GM18508 (cell line): Measurements from ENCODE around the gene CDCA5.

Experiments used
- ATAC-seq: cut with Tn5 transposase; IDR thresholded peaks from one replicate; pipeline ENCODE4 v1.9.1; 2021; ENCODE audit warnings: moderate number of reproducible peaks; ENCODE audit not compliant: insufficient read depth, unreplicated experiment

CDCA5 gene, protein sequence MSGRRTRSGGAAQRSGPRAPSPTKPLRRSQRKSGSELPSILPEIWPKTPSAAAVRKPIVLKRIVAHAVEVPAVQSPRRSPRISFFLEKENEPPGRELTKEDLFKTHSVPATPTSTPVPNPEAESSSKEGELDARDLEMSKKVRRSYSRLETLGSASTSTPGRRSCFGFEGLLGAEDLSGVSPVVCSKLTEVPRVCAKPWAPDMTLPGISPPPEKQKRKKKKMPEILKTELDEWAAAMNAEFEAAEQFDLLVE

DNA sequence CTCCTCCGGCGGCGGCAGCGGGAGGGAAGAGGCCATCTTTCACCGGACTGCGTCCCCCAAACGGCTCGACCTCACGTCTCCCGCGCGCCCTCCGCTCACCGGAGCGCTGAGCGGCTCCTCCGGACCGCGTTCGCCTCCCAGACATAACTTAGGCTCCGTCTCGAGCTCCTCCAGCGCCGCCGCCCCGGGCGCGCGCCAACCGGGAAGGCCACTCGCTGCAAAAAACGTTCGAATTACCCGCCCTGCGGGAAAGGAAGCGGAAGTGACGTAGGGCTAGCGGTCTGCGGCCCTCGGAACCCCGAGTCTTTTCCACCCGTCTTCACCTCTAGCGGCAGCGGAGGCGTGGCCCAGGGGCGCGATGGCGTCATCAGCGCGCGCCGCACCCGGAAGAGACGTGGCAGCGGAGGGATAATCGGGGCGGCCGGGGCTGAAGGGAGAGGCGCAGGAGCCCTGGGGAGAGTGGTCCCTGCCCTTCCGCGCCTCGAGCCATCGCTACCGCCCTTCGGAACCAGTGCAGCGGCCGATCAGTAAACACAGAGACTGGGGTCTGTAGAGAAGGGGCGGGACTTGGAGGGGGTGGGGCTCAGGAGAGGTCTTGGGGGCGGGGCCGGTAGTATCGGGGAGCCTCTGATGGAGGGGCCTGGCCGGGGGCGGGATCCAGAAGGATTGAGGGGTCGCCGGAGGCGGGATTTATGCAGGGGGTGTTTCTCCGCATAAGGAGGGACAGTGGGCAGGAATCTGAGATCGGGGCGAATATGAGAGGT is at the start of gene CDCA5, which contains the start of gene ZFPL1:
Gene CDCA5 (minus strand): TSS at position 207 of the 764 bp plus-strand sequence. CDS start 62 bp downstream, at position 145.
Gene ZFPL1 (plus strand): TSS at position 389 of the 764 bp plus-strand sequence. CDS start 477 bp downstream, outside the sequence.
- no peak for ATAC-seq

DNA sequence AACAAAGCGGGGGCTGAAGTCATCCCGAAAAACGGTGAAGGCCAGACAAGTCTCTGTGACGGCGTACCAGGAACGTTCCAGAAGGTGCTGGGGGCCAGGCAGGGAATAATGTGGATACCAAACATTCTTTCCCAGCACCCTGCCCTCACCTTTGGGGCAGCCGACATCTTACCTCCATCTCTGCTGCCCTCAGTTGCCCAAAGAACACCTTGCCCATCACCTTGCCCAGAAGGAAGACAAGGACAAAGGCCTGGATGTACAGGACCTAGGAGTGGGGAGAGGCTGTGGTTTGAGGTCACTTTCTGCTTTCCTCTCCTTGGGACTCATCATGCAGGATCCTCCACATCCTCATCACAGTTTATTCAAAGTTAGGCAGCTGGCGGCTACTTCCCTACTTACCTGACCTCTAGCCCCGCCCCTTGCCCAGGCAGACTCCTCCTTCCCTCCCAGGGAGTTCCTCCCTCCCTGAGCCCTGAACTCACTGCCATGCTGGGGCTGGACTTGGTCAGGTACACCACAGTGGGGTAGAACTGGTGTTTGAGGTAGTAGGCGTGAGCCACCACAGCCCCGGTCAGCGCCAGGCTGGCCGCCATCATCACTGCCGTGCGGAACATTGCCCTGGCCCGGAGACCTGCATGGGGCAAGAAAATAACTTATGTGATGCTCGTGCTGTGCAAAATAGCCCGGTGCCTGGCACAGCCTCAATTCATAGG is 49.3 kb upstream of the CDCA5 start:
- no peak for ATAC-seq

DNA sequence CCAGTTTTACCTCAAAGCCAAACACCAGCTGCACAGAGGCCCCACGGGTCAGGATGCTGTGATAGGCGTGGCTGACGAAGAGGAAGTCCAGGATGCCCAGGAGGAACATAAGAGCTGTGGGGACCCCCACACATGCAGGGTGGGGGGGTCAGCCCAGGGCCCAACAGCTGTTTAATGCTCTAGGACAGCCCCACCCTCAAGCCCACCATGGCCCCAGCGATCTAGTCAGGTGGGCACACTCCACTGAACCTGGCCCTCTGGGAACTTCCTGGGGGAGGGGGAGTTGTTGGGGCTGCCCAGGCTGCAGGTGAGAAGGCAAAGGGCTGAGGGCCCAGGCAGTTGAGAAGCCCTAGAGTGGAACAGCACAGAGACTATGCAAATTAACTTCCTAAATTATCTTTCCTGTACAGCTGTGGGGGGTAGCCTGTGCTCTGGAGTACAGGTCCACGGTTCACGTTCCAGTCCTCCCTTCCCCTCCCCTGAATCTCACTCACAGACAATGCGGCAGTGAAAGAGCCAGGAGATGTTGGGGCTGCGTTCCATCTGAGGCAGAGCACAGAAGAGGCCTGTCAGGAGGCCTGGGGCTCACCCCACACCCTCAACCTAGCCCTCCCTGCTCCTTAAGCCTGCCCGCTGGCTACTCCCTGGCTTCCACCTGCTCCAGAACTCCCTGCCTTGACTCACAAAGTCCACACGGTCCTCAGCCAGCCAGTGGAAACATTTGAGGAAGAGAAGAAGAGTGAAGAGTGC is 48.6 kb upstream of the CDCA5 start:
- no peak for ATAC-seq

DNA sequence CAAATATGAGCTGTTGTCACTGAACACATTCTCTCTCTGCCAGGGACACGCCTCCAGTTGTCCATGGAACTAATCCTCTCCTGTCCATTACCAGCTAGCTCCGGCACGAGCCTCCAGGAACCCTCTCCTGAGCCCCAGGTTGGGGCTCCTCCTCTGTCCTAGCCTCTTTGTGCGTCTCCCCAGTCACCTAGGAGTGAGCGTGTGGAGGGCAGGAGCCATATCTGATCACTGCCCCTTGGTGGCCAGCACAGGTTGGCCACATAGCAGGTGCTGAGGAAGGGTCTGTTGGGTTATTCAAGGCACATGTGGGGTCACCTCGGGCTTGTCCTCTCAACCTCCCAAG is 48.0 kb upstream of the CDCA5 start:
- ATAC-seq = no peak

DNA sequence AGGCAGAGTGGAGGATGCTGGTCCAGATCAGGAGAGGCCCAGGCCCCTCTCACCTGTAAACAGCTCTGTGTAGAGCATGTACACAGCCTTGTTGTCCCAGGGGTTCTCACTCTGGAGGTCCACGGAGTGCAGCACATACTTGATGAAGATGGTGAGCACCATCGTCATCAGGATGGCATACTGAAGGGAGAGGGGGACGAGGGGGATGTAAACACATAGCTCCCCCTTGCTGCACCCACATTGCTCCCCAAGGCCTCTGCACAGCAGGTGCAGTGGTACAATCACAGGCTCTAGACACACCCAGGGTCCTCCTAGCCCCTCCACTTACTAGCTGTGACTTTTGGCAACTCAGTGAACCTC is 47.6 kb upstream of the CDCA5 start:
- ATAC-seq = no peak

DNA sequence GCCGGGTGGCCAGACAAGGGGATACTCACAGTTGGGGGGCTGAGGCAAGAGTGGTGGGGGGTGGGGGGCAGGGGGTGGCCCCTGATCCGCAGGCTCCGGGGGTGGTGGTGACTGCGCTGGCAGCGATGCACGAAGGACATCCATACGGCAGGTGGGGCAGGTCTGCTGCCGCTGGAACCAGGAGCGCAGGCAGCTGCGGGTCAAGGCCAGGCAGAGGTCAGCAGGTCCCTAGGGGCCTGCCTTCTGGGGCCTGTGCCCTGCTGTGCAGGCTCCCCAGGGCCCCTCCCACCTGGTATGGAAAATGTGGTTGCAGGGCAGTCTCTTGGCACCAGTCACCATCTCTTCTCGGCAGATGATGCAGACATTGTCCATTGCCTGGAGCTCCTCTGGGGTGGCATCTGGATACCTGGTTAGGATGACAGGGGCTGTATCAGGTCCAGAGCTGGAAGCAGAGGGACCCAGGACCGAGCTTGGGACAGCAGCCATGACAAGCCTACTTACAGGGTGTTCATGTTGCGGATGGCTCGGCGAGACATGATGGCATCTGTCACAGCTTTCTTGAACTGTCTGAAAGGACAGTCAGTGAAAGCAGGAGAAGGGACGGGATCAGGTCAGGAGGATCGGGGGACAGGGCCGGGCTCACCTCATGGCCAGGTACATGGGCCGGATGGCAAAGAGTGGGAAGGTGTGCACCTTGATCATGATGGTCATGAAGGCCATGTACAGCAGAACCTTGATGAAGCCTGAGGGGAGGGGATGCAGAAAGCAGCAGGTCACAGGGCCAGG is 47.0 kb upstream of the CDCA5 start:
- ATAC-seq = no peak

DNA sequence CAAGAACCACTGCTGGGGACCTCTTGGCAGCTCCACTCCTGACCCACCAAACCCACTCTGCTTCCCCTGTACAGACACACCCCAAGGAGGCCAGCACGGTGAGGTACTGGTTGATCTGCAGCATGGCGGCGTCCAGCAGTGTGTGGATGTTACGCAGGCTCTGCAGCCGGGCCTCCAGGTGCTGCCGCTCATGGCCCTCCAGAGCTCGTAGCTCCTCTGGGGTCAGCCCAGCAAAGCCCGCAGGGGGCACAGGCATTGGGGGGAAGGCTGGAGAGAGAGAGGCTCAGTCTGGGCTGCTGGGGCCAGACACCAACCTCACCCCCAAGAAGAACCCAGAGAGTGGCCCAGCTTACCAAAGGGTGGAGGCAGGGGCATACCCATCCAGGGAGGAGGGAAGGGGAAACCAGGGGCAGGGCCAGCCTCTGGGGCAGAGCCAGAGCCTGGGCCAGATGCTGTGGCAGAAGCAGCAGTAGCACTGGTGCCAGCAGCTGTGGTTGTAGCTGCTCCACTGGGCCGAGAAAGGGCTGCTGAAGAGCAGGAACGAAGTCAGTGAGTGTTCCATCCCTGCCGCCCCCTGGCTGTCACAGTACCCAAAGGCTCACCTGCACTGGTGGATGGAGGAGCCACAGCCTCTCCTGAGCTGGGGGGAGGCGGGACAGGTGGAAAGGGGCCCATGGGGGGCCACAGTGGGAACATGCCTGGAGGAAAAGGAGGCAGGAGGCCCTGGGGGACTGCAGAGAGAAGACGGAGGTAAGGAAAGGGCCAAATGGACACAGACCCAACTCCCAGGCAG is 46.0 kb upstream of the CDCA5 start:
- no peak for ATAC-seq

DNA sequence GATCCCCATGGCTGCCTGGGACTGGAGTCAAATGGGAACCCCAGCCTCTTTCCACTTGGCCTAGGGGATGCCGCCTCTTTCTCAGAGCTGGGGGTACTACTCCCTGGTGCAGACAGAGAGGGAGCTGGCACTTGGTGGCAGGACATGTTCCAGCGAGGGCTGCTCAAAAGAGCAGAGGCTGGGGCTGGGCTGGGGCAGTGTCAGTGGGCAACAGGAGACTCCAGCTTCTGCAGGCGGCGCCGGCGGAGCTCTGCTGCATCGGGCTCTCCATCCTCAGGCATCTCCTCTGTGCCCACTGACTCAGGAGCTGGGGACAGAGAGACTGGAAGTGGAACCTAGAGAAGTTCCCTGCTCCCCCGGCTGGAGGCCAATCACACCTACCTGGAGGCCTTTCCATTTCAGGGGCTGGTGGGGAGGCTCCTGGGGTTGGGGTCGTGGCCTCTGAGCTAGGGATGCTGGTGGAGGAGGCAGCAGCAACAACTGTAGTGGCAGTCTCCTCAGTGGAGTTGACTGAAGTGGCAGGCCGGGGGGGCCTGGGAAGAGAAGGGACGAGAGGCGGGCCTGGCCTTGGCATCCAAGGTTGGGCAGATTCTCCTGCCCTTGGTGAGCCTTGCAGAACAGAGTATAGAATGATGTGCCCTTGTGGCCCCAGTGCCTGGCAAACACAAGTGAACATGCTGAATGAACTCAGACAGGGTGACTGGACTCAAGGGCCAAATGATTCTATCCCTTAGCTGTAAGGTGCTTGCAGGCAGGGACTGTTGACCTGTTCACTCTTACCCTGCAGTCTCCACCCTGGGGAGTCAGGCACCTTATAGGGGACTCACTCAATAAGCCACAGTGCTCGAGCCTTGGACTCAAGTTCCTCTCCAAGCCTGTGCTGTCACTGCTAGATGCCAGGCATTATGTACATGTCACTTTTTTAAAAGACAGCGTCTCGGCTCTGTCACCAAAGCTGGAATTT is 44.6 kb upstream of the CDCA5 start:
- no peak for ATAC-seq

DNA sequence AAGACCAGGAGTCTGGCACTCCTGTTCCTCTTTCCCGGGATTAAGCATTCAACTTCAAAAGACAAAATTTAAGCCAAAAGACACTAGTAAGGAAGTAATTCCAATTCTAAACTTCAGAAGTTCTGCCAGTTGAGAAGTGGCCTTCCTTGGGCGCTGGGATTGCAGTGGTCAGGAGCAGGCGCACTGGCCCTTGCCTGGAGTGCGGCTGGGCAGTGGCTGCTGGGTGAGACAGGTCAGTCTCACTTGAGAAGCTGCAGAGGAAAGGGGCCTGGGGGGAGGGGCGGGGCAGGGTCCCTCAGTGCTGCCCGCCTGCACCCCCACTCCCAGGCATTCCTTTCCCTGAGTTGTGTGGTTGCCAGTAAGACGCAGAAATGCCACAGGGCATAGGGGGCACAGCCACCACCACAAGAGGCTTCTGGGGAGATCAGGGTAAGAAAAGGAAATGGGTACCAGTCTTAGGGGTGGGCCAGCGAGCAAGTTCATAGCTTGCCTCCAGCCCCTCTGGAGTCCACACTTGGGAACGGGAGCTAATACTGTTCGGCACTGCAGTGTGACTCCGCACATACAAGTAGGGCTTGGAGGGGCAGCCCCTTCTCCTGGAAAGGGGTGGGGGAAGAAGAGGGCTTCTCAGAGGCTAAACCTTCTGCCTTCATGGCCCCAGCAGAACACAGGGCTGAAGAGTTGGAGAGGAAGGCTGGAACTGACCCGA is 43.8 kb upstream of the CDCA5 start:
- no peak for ATAC-seq

DNA sequence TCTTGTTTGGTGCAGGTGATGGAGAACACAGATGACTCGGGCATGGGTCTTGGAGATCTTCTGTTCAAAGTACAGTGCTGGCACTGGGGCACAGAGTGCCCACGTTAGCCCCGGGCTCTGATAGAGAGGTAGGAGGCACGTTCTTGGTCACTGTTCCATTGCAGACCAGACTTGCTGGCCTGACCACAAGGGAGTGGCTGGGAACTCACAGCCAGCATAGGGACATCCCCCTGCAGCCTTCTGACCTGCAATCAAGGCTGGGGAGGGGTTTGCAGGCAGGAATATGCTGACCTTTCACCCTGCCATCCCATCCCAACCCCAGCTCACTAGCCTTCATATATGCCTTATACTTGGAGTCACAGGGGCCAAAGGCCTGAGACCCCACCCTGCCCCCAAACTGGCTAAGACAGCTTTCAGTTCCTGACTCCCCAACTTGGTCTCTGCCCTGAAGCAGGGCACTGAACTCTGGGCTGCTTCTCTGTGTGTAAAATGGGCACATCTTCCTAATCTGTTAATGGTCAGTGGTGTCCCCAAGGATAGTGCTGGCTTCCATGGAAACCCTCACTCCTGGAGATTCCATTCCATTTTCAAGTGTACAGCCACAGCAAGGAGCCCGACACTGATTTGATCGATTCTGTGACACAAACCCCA is 42.9 kb upstream of the CDCA5 start:
- ATAC-seq = no peak

DNA sequence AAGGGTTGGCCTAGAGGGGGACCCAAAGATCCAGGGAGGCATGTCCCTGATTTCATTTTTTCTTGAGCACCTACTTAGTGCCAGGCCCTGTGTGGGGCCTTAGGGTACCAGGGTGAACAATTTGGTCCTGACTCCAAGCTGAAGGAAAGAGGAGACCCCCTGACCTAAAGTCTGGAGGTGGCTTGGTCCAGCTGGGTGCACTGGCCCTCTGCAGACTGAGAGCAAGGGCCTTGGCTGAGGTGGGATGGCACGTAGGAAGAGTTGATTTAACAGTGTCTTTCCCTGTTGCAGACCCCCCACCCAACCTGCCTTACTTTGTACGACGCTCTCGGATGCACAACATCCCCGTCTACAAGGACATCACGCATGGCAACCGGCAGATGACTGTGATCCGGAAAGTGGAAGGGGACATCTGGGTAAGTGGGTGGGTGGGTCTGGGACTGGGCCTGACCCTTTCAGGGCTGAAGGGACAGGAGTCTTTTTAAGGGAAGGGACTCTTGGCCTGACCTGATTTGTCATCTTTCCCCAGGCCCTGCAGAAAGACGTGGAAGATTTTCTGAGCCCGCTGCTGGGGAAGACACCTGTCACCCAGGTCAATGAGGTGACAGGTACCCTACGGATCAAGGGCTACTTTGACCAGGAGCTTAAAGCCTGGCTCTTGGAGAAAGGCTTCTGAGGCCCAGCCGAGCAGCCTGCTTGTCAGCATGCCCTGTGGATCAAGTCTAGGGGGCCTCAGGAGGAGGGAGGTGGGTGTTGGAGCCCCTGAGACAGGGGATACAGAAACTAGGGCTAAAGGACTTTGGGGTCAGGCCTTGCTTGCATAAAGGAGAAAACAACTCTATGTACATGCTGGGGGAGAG is 41.6 kb upstream of the CDCA5 start:
- no peak for ATAC-seq

DNA sequence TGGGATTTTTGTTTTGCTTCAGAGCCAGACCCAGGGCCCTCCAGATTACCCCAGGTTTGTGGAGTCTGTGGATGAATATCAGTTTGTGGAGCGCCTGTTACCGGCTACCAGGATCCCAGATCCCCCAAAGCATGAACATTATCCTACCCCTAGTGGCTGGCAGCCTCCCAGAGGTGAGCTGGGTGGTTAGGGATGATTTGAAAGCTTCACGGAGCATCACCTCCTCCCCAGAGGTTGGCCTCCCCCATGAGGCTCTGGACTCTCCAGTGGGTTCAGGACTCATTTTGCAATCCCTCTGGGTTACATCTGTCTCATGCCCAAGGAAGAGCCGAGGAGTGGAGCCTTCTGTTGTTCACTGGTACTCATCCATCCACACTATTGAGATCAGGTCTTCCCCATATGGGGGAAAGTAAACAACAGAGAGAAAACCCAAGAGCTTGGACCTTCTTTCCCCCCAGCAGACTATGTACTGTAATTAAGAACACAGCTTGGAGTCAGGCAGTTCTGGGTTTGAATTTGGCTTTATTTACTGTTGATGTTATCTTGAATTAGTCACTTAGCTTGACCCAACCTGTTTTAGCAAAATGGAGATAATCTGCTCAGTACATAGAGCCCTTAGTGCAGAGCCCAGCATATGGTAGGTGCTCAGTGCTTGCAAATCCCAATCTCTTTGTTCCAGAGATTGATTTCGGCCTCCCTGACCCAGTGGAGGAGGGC is 40.8 kb upstream of the CDCA5 start:
- no peak for ATAC-seq

DNA sequence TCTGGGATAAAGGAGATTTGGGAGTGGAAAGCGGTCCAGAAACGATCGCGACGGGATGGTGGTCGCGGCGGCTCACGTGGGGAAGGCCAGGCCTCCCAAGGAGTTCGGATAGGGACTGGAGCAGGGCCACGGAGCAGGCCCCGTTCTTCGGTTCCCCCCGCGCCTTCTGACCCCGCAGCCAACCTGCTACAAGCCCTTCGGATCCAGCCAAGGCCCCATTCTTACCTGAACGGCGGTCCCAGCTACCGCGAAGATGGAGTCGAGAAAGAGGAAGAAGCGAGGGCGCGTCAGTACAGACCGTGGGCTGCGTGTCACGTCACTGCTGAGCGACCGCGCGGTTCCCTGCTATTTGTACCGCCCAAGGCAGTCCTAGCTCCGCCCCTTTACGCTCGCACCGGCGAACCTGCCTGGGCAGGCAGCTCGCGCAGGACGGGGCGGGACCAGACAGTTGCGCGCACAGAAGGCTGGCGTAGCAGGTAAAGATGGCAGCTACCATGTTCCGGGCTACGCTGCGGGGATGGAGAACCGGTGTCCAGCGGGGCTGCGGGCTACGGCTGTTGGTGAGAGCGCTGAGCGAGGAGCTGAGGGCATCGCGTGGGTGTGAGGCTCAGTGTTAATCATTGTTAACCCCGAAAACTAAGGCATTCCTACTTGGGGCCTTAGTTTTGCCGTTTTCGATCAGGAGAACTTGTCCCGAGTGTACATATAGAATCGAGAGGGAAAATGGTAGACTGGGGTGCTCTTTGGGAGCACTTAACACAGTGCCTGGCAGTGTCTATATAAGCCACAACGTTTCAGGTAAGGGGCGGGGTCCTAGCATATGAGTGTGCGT is 38.2 kb upstream of the CDCA5 start, which contains the start of the genes FAU and MRPL49:
Gene FAU (minus strand): TSS at position 270 of the 832 bp plus-strand sequence. CDS start 321 bp downstream, outside the sequence.
Gene MRPL49 (plus strand): TSS at position 457 of the 832 bp plus-strand sequence. CDS start 26 bp downstream, at position 483.
- peak; percentile 50 for ATAC-seq

DNA sequence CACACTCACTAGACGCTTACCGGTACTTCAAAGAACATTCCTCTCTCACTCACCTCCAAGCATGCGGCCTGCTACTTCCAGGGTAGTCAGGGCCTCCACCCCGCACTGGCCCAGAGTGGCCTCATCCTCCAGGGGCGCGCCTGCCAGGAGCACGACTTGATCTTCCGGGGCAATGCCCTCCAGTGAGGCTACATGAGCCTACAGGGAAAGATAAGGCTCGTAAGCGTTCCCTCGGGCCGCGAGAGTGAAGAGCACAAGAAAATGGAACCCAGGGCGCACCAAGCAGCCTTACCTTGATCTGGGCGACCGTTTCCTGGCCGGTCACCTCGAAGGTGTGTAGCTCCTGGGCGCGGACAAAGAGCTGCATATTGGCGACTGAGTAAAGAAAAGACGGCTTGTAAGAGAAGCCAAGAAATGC is 37.6 kb upstream of the CDCA5 start:
- ATAC-seq = no peak
